OCI-LY7 (cell line): ENCODE measurements around the gene RDH8.

ENCODE experiments used
- EZH2phosphoT487 ChIP-seq: fragments of 200-600 bp; sonication (generic); IDR thresholded peaks from 2 replicates; pipeline ENCODE4 v1.6.1; 2018; ENCODE audit warnings: low read depth, borderline replicate concordance, mild to moderate bottlenecking, mixed run types, antibody characterized with exemption, low read length, moderate library complexity, mixed read lengths
- TF ChIP-seq, protein P1 (sequence below): fragments of 200-600 bp; sonication (generic); conservative IDR thresholded peaks from 2 replicates; pipeline ENCODE4 v1.5.1; 2014; ENCODE audit warnings: mild to moderate bottlenecking, antibody characterized with exemption, low read length, moderate library complexity, mixed read lengths

DNA sequence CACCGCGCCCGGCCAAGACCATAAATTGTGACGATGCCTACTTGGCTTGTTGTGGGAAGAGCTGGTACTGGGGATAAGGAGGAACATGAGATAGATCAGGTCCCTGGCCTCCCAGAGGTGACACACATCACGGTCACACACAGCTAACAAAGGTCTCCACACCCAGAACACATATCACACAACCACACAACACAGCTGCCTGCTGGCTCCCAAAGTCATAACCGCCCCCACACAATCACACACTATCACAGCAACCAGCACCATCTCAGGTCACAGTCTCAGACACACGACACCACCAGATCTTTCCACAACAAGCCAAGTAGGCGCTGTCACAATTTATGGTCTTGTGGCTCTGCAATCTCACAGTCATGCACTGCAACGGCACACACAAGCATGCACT lies 8.7 kb upstream of the RDH8 start:
- TF ChIP-seq, protein P1, sequence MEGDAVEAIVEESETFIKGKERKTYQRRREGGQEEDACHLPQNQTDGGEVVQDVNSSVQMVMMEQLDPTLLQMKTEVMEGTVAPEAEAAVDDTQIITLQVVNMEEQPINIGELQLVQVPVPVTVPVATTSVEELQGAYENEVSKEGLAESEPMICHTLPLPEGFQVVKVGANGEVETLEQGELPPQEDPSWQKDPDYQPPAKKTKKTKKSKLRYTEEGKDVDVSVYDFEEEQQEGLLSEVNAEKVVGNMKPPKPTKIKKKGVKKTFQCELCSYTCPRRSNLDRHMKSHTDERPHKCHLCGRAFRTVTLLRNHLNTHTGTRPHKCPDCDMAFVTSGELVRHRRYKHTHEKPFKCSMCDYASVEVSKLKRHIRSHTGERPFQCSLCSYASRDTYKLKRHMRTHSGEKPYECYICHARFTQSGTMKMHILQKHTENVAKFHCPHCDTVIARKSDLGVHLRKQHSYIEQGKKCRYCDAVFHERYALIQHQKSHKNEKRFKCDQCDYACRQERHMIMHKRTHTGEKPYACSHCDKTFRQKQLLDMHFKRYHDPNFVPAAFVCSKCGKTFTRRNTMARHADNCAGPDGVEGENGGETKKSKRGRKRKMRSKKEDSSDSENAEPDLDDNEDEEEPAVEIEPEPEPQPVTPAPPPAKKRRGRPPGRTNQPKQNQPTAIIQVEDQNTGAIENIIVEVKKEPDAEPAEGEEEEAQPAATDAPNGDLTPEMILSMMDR, result no peak
- no peak for TF ChIP-seq EZH2phosphoT487
